Measurements from ENCODE around the gene GLRX.

Gene GLRX

GRCh38 chr5:95784514-95785302 is 37.8 kb downstream of the GLRX start:
- no peaks in the 10 kb centered on the region for H3K9me3 ChIP-seq (replicated peaks; ENCODE audit: low read length)
- H3K4me3 ChIP-seq (ENCODE audit: low read length) = no peak overlapping the region
- no peak overlapping the region for H3K9ac ChIP-seq (ENCODE audit: low read depth, low read length)
- H3K4me2 ChIP-seq (ENCODE audit: low read length) = no peak overlapping the region
- H3K36me3 ChIP-seq (ENCODE audit: insufficient read depth, low read length) = peaks cover 63% of the 10 kb centered on the region
- H3K4me1 ChIP-seq (ENCODE audit: control insufficient read depth, insufficient read depth, low read length) = peaks cover 12% of the 10 kb centered on the region
- no peaks in the 10 kb centered on the region for H3K27me3 ChIP-seq (ENCODE audit: control insufficient read depth, insufficient read depth, low read length)

GRCh38 chr5:95783661-95784060 is 38.9 kb downstream of the GLRX start:
- H3K4me3 ChIP-seq (ENCODE audit: low read length) = no peak overlapping the region
- peaks cover 22% of the 10 kb centered on the region for H3K4me1 ChIP-seq (ENCODE audit: control insufficient read depth, insufficient read depth, low read length)
- H3K27me3 ChIP-seq (ENCODE audit: control insufficient read depth, insufficient read depth, low read length) = no peaks in the 10 kb centered on the region
- H3K4me2 ChIP-seq (ENCODE audit: low read length) = no peak overlapping the region
- H3K36me3 ChIP-seq (ENCODE audit: insufficient read depth, low read length) = peaks cover 63% of the 10 kb centered on the region
- H3K9ac ChIP-seq (ENCODE audit: low read depth, low read length) = no peak overlapping the region
- H3K9me3 ChIP-seq (replicated peaks; ENCODE audit: low read length) = no peaks in the 10 kb centered on the region

GRCh38 chr5:95782181-95782580 is 40.3 kb downstream of the GLRX start:
- no peak overlapping the region for H3K9ac ChIP-seq (ENCODE audit: low read depth, low read length)
- H3K36me3 ChIP-seq (ENCODE audit: insufficient read depth, low read length) = peaks cover 51% of the 10 kb centered on the region
- H3K4me2 ChIP-seq (ENCODE audit: low read length) = no peak overlapping the region
- no peak overlapping the region for H3K4me3 ChIP-seq (ENCODE audit: low read length)
- H3K9me3 ChIP-seq (replicated peaks; ENCODE audit: low read length) = no peaks in the 10 kb centered on the region
- no peaks in the 10 kb centered on the region for H3K27me3 ChIP-seq (ENCODE audit: control insufficient read depth, insufficient read depth, low read length)
- H3K4me1 ChIP-seq (ENCODE audit: control insufficient read depth, insufficient read depth, low read length) = peaks cover 22% of the 10 kb centered on the region

- H3K4me1 ChIP-seq (ENCODE audit: control insufficient read depth, insufficient read depth, low read length) = peaks cover 22% of the 10 kb centered on the region
- H3K36me3 ChIP-seq (ENCODE audit: insufficient read depth, low read length) = peaks cover 47% of the 10 kb centered on the region
- H3K27me3 ChIP-seq (ENCODE audit: control insufficient read depth, insufficient read depth, low read length) = no peaks in the 10 kb centered on the region
- H3K9me3 ChIP-seq (replicated peaks; ENCODE audit: low read length) = no peaks in the 10 kb centered on the region
- H3K4me3 ChIP-seq (ENCODE audit: low read length) = no peak overlapping the region
- H3K9ac ChIP-seq (ENCODE audit: low read depth, low read length) = peak overlapping the region; percentile 17
- H3K4me2 ChIP-seq (ENCODE audit: low read length) = no peak overlapping the region
Measured at GRCh38 chr5:95781101-95781583, 41.4 kb downstream of the GLRX start.

GRCh38 chr5:95780597-95780996 is 41.9 kb downstream of the GLRX start:
- no peak overlapping the region for H3K4me2 ChIP-seq (ENCODE audit: low read length)
- H3K4me1 ChIP-seq (ENCODE audit: control insufficient read depth, insufficient read depth, low read length) = peaks cover 22% of the 10 kb centered on the region
- H3K9me3 ChIP-seq (replicated peaks; ENCODE audit: low read length) = no peaks in the 10 kb centered on the region
- H3K4me3 ChIP-seq (ENCODE audit: low read length) = no peak overlapping the region
- peaks cover 42% of the 10 kb centered on the region for H3K36me3 ChIP-seq (ENCODE audit: insufficient read depth, low read length)
- no peaks in the 10 kb centered on the region for H3K27me3 ChIP-seq (ENCODE audit: control insufficient read depth, insufficient read depth, low read length)
- H3K9ac ChIP-seq (ENCODE audit: low read depth, low read length) = peak overlapping the region; percentile 10

GRCh38 chr5:95779611-95780010 is 42.9 kb downstream of the GLRX start:
- H3K4me1 ChIP-seq (ENCODE audit: control insufficient read depth, insufficient read depth, low read length) = peaks cover 22% of the 10 kb centered on the region
- no peaks in the 10 kb centered on the region for H3K9me3 ChIP-seq (replicated peaks; ENCODE audit: low read length)
- no peaks in the 10 kb centered on the region for H3K27me3 ChIP-seq (ENCODE audit: control insufficient read depth, insufficient read depth, low read length)
- no peak overlapping the region for H3K9ac ChIP-seq (ENCODE audit: low read depth, low read length)
- H3K4me2 ChIP-seq (ENCODE audit: low read length) = peak overlapping the region; percentile 5
- H3K4me3 ChIP-seq (ENCODE audit: low read length) = no peak overlapping the region
- peaks cover 35% of the 10 kb centered on the region for H3K36me3 ChIP-seq (ENCODE audit: insufficient read depth, low read length)

- Histone ChIP-seq H3K4me2 (ENCODE audit: low read length) (no peak overlapping the region), H3K36me3 (ENCODE audit: insufficient read depth, low read length) (peaks cover 28% of the 10 kb centered on the region), H3K4me1 (ENCODE audit: control insufficient read depth, insufficient read depth, low read length) (peaks cover 29% of the 10 kb centered on the region), H3K27me3 (ENCODE audit: control insufficient read depth, insufficient read depth, low read length) (no peaks in the 10 kb centered on the region), H3K9me3 (replicated peaks; ENCODE audit: low read length) (no peaks in the 10 kb centered on the region), H3K4me3 (ENCODE audit: low read length) (no peak overlapping the region), H3K9ac (ENCODE audit: low read depth, low read length) (no peak overlapping the region)
Measured at GRCh38 chr5:95778713-95779436, 43.7 kb downstream of the GLRX start.

GRCh38 chr5:95777441-95777840 is 45.1 kb downstream of the GLRX start:
- Histone ChIP-seq H3K9ac (ENCODE audit: low read depth, low read length) (no peak overlapping the region), H3K27me3 (ENCODE audit: control insufficient read depth, insufficient read depth, low read length) (no peaks in the 10 kb centered on the region), H3K4me2 (ENCODE audit: low read length) (no peak overlapping the region), H3K4me3 (ENCODE audit: low read length) (no peak overlapping the region), H3K4me1 (ENCODE audit: control insufficient read depth, insufficient read depth, low read length) (peaks cover 43% of the 10 kb centered on the region), H3K36me3 (ENCODE audit: insufficient read depth, low read length) (peaks cover 35% of the 10 kb centered on the region), H3K9me3 (replicated peaks; ENCODE audit: low read length) (no peaks in the 10 kb centered on the region)

GRCh38 chr5:95773335-95774059 is 49.0 kb downstream of the GLRX start:
- Histone ChIP-seq H3K36me3 (ENCODE audit: insufficient read depth, low read length) (peaks cover 46% of the 10 kb centered on the region), H3K4me3 (ENCODE audit: low read length) (peak overlapping the region; percentile 2), H3K4me1 (ENCODE audit: control insufficient read depth, insufficient read depth, low read length) (peaks cover 21% of the 10 kb centered on the region), H3K27me3 (ENCODE audit: control insufficient read depth, insufficient read depth, low read length) (no peaks in the 10 kb centered on the region), H3K9ac (ENCODE audit: low read depth, low read length) (no peak overlapping the region), H3K9me3 (replicated peaks; ENCODE audit: low read length) (no peaks in the 10 kb centered on the region), H3K4me2 (ENCODE audit: low read length) (peak overlapping the region; percentile 35)

- no peak overlapping the region for H3K4me2 ChIP-seq (ENCODE audit: low read length)
- no peaks in the 10 kb centered on the region for H3K27me3 ChIP-seq (ENCODE audit: control insufficient read depth, insufficient read depth, low read length)
- H3K36me3 ChIP-seq (ENCODE audit: insufficient read depth, low read length) = peaks cover 55% of the 10 kb centered on the region
- peaks cover 21% of the 10 kb centered on the region for H3K4me1 ChIP-seq (ENCODE audit: control insufficient read depth, insufficient read depth, low read length)
- no peak overlapping the region for H3K4me3 ChIP-seq (ENCODE audit: low read length)
- no peak overlapping the region for H3K9ac ChIP-seq (ENCODE audit: low read depth, low read length)
- no peaks in the 10 kb centered on the region for H3K9me3 ChIP-seq (replicated peaks; ENCODE audit: low read length)
Measured at GRCh38 chr5:95771892-95772291, 50.6 kb downstream of the GLRX start.
